Fibroblast of skin of scalp (primary cell): ENCODE results near the gene AIG1.

ENCODE experiments used
- DNase-seq: peaks from one replicate; pipeline ENCODE4 v3.0.0-alpha.2; 2013

AIG1 gene

DNA sequence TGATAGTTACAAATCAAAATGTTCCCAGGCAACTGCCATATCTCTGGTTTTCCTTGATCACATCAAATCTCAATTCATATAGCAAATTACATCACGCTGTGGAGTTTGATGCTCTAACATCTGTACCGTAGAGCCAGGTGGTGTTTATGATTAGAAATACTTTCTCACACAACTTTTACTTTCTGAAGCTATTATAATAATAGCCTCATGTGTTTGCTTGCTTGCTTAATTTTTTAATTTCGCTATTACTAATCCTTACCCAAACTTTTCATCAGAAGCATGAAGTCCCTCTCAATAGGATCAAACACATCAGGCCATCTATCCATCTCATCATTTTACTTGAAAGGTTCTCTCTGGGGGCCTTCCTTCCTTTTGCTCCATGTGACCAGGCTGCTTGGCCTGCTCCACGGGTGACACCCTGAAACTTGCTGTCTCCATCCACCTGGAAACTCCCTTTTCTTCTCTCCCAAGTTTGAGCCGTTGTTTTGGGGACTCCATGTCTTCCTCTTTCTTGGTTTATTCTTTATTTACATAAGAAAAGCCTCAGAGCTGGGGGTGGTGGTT is 314.4 kb downstream of the AIG1 start:
- no peak for DNase-seq

DNA sequence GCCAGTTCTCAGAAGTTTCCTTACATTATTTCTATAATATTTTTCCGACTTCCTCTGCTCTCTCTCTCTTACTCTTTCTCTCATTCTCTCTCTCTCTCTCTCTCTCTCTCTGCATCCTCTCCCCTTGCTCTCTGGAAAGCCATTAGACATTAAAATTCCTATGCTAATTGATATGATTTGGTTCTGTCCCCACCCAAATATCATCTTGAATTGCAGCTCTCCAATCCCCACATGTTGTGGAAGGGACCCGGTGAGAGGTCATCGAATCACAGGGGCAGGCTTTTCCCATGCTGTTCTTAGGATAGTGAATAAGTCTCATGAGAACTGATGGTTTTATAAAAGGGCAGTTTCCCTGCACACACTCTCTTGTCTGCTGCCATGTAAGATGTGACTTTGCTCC is 315.7 kb downstream of the AIG1 start:
- DNase-seq, result no peak

DNA sequence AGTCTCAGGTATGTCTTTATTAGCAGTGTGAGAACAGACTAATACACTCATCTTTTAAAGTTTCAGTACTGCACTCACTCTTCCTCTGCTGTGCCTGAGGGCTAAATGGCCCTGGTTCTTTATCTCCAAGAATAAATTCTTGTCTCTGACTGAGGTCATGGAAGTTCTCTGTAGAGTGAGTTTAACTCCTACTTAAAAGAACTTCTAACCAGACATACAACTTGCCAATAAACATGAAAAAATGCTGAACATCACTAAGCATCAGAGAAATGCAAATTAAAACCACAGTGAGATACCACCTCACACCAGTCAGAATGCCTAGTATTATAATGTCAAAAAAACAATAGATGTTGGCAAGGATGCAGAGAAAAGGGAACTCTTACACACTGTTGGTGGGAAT is 316.2 kb downstream of the AIG1 start:
- DNase-seq, result no peak

DNA sequence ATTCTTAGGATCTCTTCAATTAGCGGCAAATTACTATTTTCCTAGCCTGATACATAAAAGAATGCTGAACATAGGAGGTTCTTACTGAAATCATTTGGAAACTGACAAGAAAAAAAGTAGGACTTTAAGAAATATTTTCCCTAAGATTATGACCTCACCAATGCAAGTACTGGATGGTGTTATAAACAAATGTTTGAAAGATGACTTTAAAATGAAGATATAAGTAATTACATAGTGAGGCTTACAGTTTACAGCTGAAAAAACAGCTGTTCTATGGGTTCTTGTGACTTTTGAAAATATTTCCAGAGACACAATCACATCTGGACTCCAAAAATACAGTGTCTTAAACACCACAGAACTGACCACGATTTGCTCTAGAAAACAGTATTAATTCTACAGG is 324.9 kb downstream of the AIG1 start:
- DNase-seq, result no peak

DNA sequence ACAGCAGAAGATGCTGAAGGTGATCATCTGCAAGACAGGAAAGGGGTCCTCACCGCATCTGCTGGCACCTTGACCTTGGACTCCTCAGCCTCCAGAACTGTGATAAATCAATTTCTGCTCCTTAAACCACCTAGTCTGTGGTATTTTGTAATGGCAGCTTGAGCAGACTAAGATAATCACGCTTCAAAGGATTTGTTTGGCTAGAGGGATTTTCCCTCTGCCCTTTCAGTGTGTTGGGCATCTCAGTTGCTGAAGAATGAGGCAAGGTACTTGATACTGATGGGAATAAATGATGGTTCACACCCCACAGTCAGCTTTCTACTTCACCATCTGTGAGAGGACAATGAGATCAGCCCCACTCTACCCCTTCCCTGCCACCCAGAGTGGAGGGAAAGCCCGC is 329.6 kb downstream of the AIG1 start:
- no peak for DNase-seq
